ENCODE results near the gene ERCC8. TPM values are rescaled to one million over a fixed set of nuclear protein-coding genes. Genes with fewer than 3 reads are reported as not detected.

Gene ERCC8
- total RNA-seq, 1 experiment from 2014 or later: 14.4 TPM

- no TSS peak for BruUV-seq (replicated peaks)
- no peaks in the 10 kb centered on the region for H3K4me1 ChIP-seq (ENCODE audit: control insufficient read depth, insufficient read depth, low read length)
- H3K36me3 ChIP-seq (ENCODE audit: control insufficient read depth, insufficient read depth, low read length): no peaks in the 10 kb centered on the region; the same call in 1 of the 2 replicates
- in situ Hi-C loops (cut with HindIII; ENCODE audit: low pct_unique_long_range_greater_than_20kb, low sequenced_read_pairs) (no loop called here), intact Hi-C loops (cut with micrococcal nuclease; ENCODE audit: unreplicated experiment) (no loop called here)
- no peak for TF ChIP-seq SIN3A (IDR thresholded peaks at IDR 0.05; ENCODE audit: borderline replicate concordance, insufficient read depth, low read depth, low read length)
- TF ChIP-seq REST (IDR thresholded peaks at IDR 0.05; ENCODE audit: insufficient read depth in 1 of 2, low read depth in 2 of 2, low read length in 1 of 2): no peak
- TF ChIP-seq CTCF (IDR thresholded peaks at IDR 0.05): no peak
- TF ChIP-seq TCF7L2 (IDR thresholded peaks at IDR 0.05; ENCODE audit: low read depth, low read length): no peak
- no peak for TF ChIP-seq POLR2AphosphoS5 (IDR thresholded peaks at IDR 0.05; ENCODE audit: low read depth, low read length)
- ChIA-PET POLR2A (no interaction called here), CTCF (no interaction called here)
- H3K27ac ChIP-seq (ENCODE audit: low read length): no peak overlapping the region
- H3K27me3 ChIP-seq (ENCODE audit: control insufficient read depth, insufficient read depth, low read length): no peaks in the 10 kb centered on the region
- no peak for ATAC-seq
- H3K4me3 ChIP-seq (ENCODE audit: low read depth in 2 of 2, low read length in 2 of 2): no peak overlapping the region
- no peak for DNase-seq (ENCODE audit: low read depth, low spot score)
- H3K9me3 ChIP-seq (ENCODE audit: control insufficient read depth, insufficient read depth, low read depth, low read length): no peaks in the 10 kb centered on the region
Observed at GRCh38 chr5:60852317-60852716, 92.6 kb downstream of the ERCC8 start.

GRCh38 chr5:60851626-60852025, 93.2 kb downstream of the ERCC8 start:
- CTCF ChIA-PET: no interaction called here
- intact Hi-C loops (cut with micrococcal nuclease; ENCODE audit: unreplicated experiment): no loop called here
- DNase-seq (ENCODE audit: low read depth, low spot score) (no peak), ATAC-seq (no peak)
- H3K27me3 ChIP-seq (ENCODE audit: control insufficient read depth, insufficient read depth, low read length): peaks cover 2% of the 10 kb centered on the region; the same call in 1 of the 2 replicates
- no TSS peak for BruUV-seq (replicated peaks)
- no peaks in the 10 kb centered on the region for H3K9me3 ChIP-seq (ENCODE audit: control insufficient read depth, insufficient read depth, low read depth, low read length)
- H3K27ac ChIP-seq (ENCODE audit: low read length): no peak overlapping the region
- no peaks in the 10 kb centered on the region; the same call in 1 of the 2 replicates for H3K36me3 ChIP-seq (ENCODE audit: control insufficient read depth, insufficient read depth, low read length)
- in situ Hi-C loops (cut with HindIII; ENCODE audit: low pct_unique_long_range_greater_than_20kb, low sequenced_read_pairs): no loop called here
- POLR2A ChIA-PET: no interaction called here
- no peak for TF ChIP-seq REST (IDR thresholded peaks at IDR 0.05; ENCODE audit: insufficient read depth in 1 of 2, low read depth in 2 of 2, low read length in 1 of 2)
- TF ChIP-seq CTCF (IDR thresholded peaks at IDR 0.05): no peak
- TF ChIP-seq POLR2AphosphoS5 (IDR thresholded peaks at IDR 0.05; ENCODE audit: low read depth, low read length): no peak
- no peak for TF ChIP-seq SIN3A (IDR thresholded peaks at IDR 0.05; ENCODE audit: borderline replicate concordance, insufficient read depth, low read depth, low read length)
- no peak for TF ChIP-seq TCF7L2 (IDR thresholded peaks at IDR 0.05; ENCODE audit: low read depth, low read length)
- H3K4me3 ChIP-seq (ENCODE audit: low read depth in 2 of 2, low read length in 2 of 2): no peak overlapping the region
- no peaks in the 10 kb centered on the region for H3K4me1 ChIP-seq (ENCODE audit: control insufficient read depth, insufficient read depth, low read length)

Measured in Panc1 (cell line).